ENCODE data around the gene POLQ.

GRCh38 chr3:121496786-121497185 is 49.0 kb downstream of the POLQ start:
- TF ChIP-seq EZH2 (IDR thresholded peaks at IDR 0.05; ENCODE audit: insufficient read depth, poor library complexity, severe bottlenecking): no peak
- TF ChIP-seq EZH2phosphoT487 (IDR thresholded peaks at IDR 0.05; ENCODE audit: insufficient read depth, low read depth): no peak

Measured in GM23248 (cell line).